Sigmoid colon (tissue), 4 donors: ENCODE measurements around the gene IQSEC3.

Experiments used
- EP300 ChIP-seq, 4 donors: sonication (generic); formaldehyde crosslinking; IDR thresholded peaks; one replicate each; pipeline ENCODE4 v1.6.1; 2017; ENCODE audit warnings: antibody characterized with exemption in 4 of 4
- POLR2A ChIP-seq, 2 donors: fragments of 450-650 bp; IDR thresholded peaks; one replicate each; pipeline ENCODE4 v1.6.1; 2016; ENCODE audit warnings: antibody characterized with exemption in 2 of 2, mild to moderate bottlenecking in 2 of 2, moderate library complexity in 2 of 2
- TF ChIP-seq, protein P1 (sequence below), 4 experiments: fragments of 450-650 bp in 3 of 4; fragments of 200-600 bp in 1 of 4; IDR thresholded peaks; one replicate each; pipeline ENCODE4 v1.5.1; 2016 to 2019; ENCODE audit warnings: antibody characterized with exemption in 4 of 4, mild to moderate bottlenecking in 3 of 4, moderate library complexity in 2 of 4

GRCh38 chr12:209246-209645 is 142.7 kb downstream of the IQSEC3 start:
- TF ChIP-seq, protein P1, sequence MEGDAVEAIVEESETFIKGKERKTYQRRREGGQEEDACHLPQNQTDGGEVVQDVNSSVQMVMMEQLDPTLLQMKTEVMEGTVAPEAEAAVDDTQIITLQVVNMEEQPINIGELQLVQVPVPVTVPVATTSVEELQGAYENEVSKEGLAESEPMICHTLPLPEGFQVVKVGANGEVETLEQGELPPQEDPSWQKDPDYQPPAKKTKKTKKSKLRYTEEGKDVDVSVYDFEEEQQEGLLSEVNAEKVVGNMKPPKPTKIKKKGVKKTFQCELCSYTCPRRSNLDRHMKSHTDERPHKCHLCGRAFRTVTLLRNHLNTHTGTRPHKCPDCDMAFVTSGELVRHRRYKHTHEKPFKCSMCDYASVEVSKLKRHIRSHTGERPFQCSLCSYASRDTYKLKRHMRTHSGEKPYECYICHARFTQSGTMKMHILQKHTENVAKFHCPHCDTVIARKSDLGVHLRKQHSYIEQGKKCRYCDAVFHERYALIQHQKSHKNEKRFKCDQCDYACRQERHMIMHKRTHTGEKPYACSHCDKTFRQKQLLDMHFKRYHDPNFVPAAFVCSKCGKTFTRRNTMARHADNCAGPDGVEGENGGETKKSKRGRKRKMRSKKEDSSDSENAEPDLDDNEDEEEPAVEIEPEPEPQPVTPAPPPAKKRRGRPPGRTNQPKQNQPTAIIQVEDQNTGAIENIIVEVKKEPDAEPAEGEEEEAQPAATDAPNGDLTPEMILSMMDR (IDR thresholded peaks at IDR 0.05): no peak
- TF ChIP-seq EP300 (IDR thresholded peaks at IDR 0.05) (no peak), POLR2A (IDR thresholded peaks at IDR 0.05) (no peak)
